HUES6 (cell line): ENCODE data around the gene LMO3.
A peak's percentile ranks its signal among the peaks of the same experiment; 100 is the strongest.

ENCODE experiments used
- H3K27ac ChIP-seq: 2 replicates; pipeline ENCODE4 v1.7.0; 2013; ENCODE audit warnings: low read depth, mild to moderate bottlenecking, low read length, inconsistent platforms
- H3K27me3 ChIP-seq: 2 replicates; pipeline ENCODE4 v1.6.1; 2013; ENCODE audit warnings: low read length; ENCODE audit not compliant: control insufficient read depth, insufficient read depth
- H3K36me3 ChIP-seq: 2 replicates; pipeline ENCODE4 v1.6.1; 2013; ENCODE audit warnings: low read length; ENCODE audit not compliant: control insufficient read depth, insufficient read depth
- H3K4me1 ChIP-seq: 2 replicates; pipeline ENCODE4 v1.6.1; 2013; ENCODE audit warnings: low read length; ENCODE audit not compliant: control insufficient read depth, insufficient read depth
- H3K4me3 ChIP-seq: 2 replicates; pipeline ENCODE4 v1.5.1; 2013; ENCODE audit warnings: low read depth, low read length
- H3K9ac ChIP-seq: one replicate; pipeline ENCODE4 v1.6.1; 2013; ENCODE audit warnings: mild to moderate bottlenecking, low read length
- H3K9me3 ChIP-seq: 2 replicates; pipeline ENCODE4 v1.6.1; 2013; ENCODE audit warnings: low read depth, low read length; ENCODE audit not compliant: control insufficient read depth, insufficient read depth

Gene LMO3

GRCh38 chr12:16606117-16606200, at the start of gene LMO3:
TSS of gene LMO3 (minus strand) at chr12:16606162. CDS start at chr12:16600860, 5,302 bp downstream.
- Histone ChIP-seq H3K27ac (no peak within 1 kb of the TSS), H3K9me3 (no peaks in the 10 kb centered on the region), H3K9ac (peak within 1 kb of the TSS; percentile 26), H3K4me3 (peak within 1 kb of the TSS; percentile 91), H3K4me1 (peaks cover 53% of the 10 kb centered on the region), H3K36me3 (no peaks in the 10 kb centered on the region), H3K27me3 (peaks cover 74% of the 10 kb centered on the region)

GRCh38 chr12:16636435-16637055, 30.6 kb upstream of the LMO3 start:
- Histone ChIP-seq H3K27ac (no peak overlapping the region), H3K36me3 (no peaks in the 10 kb centered on the region), H3K27me3 (no peaks in the 10 kb centered on the region), H3K4me1 (no peaks in the 10 kb centered on the region), H3K9ac (no peak overlapping the region), H3K4me3 (no peak overlapping the region), H3K9me3 (no peaks in the 10 kb centered on the region)

GRCh38 chr12:16634786-16635185, 28.8 kb upstream of the LMO3 start:
- Histone ChIP-seq H3K27ac (no peak overlapping the region), H3K4me3 (no peak overlapping the region), H3K36me3 (no peaks in the 10 kb centered on the region), H3K9ac (no peak overlapping the region), H3K27me3 (no peaks in the 10 kb centered on the region), H3K4me1 (no peaks in the 10 kb centered on the region), H3K9me3 (no peaks in the 10 kb centered on the region)

- Histone ChIP-seq H3K9me3 (no peaks in the 10 kb centered on the region), H3K9ac (no peak overlapping the region), H3K4me3 (no peak overlapping the region), H3K27ac (no peak overlapping the region), H3K36me3 (no peaks in the 10 kb centered on the region), H3K4me1 (0 out of 2 replicates have a peak, but pooled peaks cover 2% of the 10 kb centered on the region), H3K27me3 (no peaks in the 10 kb centered on the region)
Measured at GRCh38 chr12:16626991-16627390, 21.0 kb upstream of the LMO3 start.

GRCh38 chr12:16622338-16622737, 16.4 kb upstream of the LMO3 start:
- Histone ChIP-seq H3K27ac (no peak overlapping the region), H3K9me3 (peaks cover 6% of the 10 kb centered on the region; the same call in 1 of the 2 replicates), H3K4me1 (peaks cover 5% of the 10 kb centered on the region; the same call in 1 of the 2 replicates), H3K36me3 (no peaks in the 10 kb centered on the region), H3K9ac (no peak overlapping the region), H3K4me3 (no peak overlapping the region), H3K27me3 (no peaks in the 10 kb centered on the region)

- H3K4me1 ChIP-seq, result peaks cover 5% of the 10 kb centered on the region; the same call in 1 of the 2 replicates
- no peak overlapping the region for H3K9ac ChIP-seq
- H3K27ac ChIP-seq, result no peak overlapping the region
- no peaks in the 10 kb centered on the region for H3K36me3 ChIP-seq
- H3K9me3 ChIP-seq, result peaks cover 6% of the 10 kb centered on the region; the same call in 1 of the 2 replicates
- H3K27me3 ChIP-seq, result no peaks in the 10 kb centered on the region
- no peak overlapping the region for H3K4me3 ChIP-seq
Measured at GRCh38 chr12:16619537-16619936, 13.6 kb upstream of the LMO3 start.

GRCh38 chr12:16618256-16618655, 12.3 kb upstream of the LMO3 start:
- Histone ChIP-seq H3K36me3 (no peaks in the 10 kb centered on the region), H3K27ac (no peak overlapping the region), H3K4me1 (peaks cover 5% of the 10 kb centered on the region; the same call in 1 of the 2 replicates), H3K27me3 (no peaks in the 10 kb centered on the region), H3K4me3 (no peak overlapping the region), H3K9ac (no peak overlapping the region), H3K9me3 (peaks cover 6% of the 10 kb centered on the region; the same call in 1 of the 2 replicates)

- peaks cover 21% of the 10 kb centered on the region for H3K27me3 ChIP-seq
- H3K4me3 ChIP-seq, result no peak overlapping the region
- H3K9me3 ChIP-seq, result no peaks in the 10 kb centered on the region
- H3K4me1 ChIP-seq, result peaks cover 36% of the 10 kb centered on the region
- no peak overlapping the region for H3K9ac ChIP-seq
- no peak overlapping the region for H3K27ac ChIP-seq
- H3K36me3 ChIP-seq, result no peaks in the 10 kb centered on the region
Measured at GRCh38 chr12:16613199-16613598, 7.2 kb upstream of the LMO3 start.

GRCh38 chr12:16612647-16613046, 6.7 kb upstream of the LMO3 start:
- Histone ChIP-seq H3K9ac (no peak overlapping the region), H3K27me3 (peaks cover 27% of the 10 kb centered on the region), H3K4me1 (peaks cover 41% of the 10 kb centered on the region), H3K27ac (no peak overlapping the region), H3K36me3 (no peaks in the 10 kb centered on the region), H3K9me3 (no peaks in the 10 kb centered on the region), H3K4me3 (no peak overlapping the region)

GRCh38 chr12:16611146-16611545, 5.2 kb upstream of the LMO3 start:
- no peaks in the 10 kb centered on the region for H3K9me3 ChIP-seq
- no peak overlapping the region for H3K9ac ChIP-seq
- H3K27me3 ChIP-seq, result peaks cover 42% of the 10 kb centered on the region
- H3K4me1 ChIP-seq, result peaks cover 48% of the 10 kb centered on the region
- no peak overlapping the region for H3K27ac ChIP-seq
- no peaks in the 10 kb centered on the region for H3K36me3 ChIP-seq
- peak overlapping the region; percentile 37 for H3K4me3 ChIP-seq

GRCh38 chr12:16610743-16611142, 4.8 kb upstream of the LMO3 start:
- no peaks in the 10 kb centered on the region for H3K36me3 ChIP-seq
- no peaks in the 10 kb centered on the region for H3K9me3 ChIP-seq
- H3K9ac ChIP-seq, result no peak overlapping the region
- H3K4me1 ChIP-seq, result peaks cover 48% of the 10 kb centered on the region
- no peak overlapping the region for H3K27ac ChIP-seq
- H3K4me3 ChIP-seq, result peak overlapping the region; percentile 37
- H3K27me3 ChIP-seq, result peaks cover 46% of the 10 kb centered on the region
